NCI-H1930 (cell line): ENCODE measurements around the gene PRSS27.

Experiments used
- DNase-seq, 2 experiments: peaks; one replicate each; lab custom pipeline; 2025; lab: John Stamatoyannopoulos, UW

Gene PRSS27

DNA sequence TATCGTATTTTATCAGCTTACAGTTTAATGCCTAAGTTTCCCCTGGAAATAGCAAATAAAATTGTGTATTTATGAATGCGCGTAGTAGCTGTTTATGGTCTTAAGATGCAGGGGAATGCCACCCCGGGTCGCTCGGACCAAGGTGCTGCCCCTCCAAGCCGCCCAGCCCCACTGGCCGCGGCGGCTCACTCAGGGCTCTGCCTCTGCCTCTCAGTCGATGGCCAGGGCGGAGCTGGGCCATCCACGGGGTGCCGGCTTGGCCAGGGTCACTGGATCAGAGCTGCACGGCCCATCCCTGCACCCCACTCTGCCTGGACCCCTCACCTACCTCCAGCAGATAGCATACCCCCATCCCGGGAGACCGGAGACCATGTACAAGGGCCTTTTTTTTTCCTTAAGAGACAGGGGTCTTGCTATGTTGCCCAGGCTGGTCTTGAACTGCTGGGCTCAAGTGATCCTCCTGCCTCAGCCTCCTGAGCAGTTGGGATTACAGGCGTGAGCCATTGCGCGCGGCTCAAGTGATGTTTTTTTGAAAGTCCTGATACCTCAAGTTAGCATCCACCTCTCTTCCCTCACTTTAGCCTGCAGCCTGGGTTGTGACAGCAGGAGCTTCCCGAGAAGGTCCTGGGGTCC is 11.0 kb downstream of the PRSS27 start:
- no peak for DNase-seq

DNA sequence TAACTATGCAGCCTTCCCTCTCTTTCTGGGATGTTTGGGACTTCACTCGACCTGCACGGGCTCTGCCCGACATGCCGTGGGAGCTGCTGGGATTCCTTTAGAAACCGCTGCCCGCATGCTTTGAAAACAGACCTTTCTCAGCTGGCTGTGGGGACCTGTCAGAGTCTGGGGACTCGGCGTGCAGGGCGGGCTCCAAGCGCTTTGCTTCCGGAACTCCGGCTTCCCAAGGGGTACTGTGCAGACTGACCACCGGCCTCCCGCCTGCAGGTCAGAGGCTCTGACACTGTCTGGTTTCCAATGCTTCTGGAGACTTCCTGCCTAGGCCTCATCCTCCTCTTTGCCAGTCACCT is 11.8 kb downstream of the PRSS27 start:
- no peak for DNase-seq

DNA sequence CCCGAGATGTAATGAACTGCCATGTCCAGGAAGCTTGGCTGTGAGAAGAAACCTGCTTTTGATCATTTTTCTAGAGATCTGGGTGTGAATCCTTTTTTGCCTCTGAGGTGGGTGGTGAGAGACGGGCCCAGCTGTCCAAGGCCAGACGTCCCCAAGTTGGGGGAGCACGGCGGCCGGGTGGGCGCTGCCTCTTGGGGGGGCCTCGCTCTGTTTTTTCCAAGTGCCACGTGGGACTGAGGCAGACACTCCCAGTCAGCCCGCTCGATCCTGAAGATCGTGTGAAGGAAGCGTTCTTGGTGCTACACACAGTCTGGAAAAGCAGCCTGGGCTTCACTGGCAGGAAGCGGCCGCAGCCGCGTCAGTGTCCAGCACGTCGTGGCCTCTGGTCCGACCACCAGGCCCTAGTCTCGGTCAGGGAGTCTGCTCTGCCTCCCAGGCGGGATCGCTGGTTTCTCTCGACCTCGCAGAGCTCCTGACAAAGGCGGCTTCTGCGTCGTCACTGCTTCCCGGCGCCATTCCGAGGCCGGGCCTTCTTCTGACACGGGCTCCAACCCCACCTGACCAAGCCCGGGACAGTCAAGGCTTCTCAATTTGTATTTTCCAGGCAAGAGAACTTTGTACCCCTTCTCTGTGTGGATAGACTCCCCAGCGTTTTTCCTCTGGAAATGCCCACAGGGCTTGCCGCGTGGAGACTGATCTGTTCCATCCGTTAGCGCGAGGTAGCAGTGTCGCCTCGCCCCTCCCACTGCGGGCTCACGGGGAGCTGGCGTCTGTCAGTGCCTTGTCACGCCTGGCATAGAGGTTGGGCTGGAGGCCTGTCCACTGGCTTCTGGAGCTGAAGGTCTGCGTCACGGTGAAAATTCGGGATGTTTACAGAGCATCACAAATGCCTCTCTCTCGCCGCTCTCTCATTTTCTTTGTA is 12.4 kb downstream of the PRSS27 start:
- no peak for DNase-seq

DNA sequence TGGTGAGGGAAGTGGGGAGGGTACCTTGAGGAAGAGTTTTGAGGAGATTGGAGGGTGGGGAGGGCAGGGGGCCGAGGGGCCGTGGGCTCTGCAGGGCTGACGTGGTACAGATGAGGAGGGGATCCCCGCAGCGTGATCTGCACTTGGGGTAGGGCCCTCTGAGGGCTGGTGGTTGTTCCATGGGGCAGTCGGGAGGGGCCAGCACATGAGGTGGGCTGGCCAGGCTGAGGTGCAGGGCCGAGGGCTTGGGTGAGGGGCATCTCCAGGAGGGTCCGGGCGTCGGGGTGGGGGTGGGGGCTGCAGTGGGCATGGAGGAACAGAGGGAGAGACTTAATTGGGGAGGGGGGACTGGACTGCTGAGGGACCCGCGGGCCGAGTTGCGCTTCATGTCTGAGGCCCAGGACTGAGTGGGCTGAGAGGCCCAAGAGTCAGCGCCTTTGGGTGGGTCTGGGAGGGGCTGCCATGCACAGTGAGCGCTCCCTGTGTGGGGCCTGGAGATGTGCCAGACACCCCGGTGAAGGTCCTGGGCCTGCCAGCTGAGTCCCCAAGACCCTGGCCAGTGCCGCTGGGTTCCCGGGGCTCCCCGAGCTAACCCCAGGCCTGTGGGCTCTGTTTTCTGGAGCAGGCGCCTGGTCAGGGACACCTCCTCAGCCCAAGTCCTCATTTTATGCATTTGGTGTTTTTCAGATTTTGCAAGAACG is 13.3 kb downstream of the PRSS27 start:
- DNase-seq = no peak

DNA sequence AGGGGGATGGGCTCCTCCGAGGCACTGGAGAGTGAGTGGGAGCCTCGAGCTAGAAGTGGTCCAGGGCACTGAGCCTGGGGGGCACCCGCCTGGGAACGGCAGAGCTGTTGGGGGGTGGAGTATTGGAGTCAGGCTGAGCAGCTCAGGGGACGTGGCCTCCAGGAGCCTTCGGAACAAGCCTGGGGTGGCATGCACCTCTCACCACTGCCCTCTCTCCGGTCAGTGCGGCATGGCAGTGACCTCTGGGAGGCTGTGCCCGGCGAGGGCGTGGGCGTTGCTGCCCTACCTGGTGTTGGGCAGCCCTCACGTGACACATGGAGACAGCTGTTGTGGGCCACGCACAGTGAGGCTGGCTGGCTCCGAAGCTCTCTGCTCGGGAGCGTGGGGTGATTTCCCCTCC is 13.9 kb downstream of the PRSS27 start:
- DNase-seq = no peak

DNA sequence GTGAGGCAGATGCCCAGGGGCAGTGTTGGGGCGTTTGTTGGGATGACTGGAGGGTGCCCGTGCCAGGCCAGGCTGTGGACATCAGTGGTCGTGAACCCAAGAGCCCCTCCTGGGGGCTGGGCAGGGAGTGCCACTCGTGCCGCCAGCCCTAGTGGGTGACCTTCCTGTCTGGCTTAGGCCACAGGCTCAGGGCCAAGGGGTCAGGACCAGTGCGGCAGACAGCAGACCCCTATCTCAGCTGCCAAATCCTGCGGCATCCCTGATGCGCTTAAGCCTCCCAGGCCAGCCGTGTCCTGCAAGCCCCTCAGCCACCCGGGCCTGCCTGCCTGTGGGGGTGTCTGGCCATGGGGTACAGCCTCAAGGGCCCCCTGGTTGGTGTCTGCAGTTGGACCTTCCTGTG is 14.7 kb downstream of the PRSS27 start:
- DNase-seq = no peak

DNA sequence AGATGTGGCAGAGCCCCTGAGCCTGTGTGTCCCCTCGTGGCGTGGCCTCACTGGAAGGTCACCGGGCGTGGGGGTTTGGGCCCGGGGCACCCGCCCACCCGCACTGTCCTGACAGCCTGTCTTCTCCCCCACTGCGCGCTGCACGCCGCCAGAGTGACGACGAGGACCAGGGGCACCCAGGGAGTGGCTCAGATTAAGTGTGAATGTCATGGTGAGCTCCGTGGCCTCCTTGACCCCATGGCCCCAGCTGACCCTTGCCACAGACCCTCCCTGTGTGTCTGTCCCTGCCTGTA is 15.1 kb downstream of the PRSS27 start:
- no peak for DNase-seq

DNA sequence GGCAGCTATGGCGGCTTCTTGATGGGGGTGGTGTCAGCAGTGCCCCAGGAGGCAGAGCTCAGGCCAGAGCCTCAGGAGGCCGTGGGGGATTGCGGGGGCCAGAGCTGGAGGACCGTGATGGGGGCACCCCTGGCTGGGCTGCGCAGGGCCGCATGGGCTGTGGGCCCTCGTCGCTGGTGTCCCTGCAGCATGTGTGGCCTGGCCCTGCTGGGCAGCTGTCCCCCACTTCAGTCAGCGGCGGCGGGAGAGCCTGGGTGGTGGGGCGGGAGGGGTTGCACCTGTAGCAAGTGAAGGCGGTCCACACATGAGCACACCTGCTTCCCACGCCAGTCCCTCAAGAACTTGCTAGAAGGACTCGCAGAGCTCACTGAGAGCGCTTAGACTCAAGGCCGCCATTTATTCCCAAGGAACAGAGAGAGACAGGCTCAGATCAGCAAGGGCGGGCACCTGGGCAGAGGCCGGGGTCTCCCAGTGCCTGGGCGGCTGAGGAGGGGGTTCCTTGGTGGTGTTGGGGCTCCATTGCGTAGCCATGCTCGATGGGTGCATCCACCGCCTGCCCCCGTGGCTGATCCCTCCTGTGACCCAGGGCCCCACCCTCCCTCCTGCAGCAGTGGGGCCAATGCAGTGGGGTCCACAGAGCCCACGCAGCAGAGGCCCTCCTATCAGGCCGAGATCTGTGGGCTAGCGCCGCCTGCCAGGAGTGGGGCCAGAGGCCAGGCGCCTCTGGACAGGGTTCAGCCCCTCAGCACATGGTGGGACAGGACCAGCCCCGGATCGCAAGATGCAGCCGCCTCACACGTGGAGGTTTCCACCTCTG is 15.7 kb downstream of the PRSS27 start:
- no peak for DNase-seq

DNA sequence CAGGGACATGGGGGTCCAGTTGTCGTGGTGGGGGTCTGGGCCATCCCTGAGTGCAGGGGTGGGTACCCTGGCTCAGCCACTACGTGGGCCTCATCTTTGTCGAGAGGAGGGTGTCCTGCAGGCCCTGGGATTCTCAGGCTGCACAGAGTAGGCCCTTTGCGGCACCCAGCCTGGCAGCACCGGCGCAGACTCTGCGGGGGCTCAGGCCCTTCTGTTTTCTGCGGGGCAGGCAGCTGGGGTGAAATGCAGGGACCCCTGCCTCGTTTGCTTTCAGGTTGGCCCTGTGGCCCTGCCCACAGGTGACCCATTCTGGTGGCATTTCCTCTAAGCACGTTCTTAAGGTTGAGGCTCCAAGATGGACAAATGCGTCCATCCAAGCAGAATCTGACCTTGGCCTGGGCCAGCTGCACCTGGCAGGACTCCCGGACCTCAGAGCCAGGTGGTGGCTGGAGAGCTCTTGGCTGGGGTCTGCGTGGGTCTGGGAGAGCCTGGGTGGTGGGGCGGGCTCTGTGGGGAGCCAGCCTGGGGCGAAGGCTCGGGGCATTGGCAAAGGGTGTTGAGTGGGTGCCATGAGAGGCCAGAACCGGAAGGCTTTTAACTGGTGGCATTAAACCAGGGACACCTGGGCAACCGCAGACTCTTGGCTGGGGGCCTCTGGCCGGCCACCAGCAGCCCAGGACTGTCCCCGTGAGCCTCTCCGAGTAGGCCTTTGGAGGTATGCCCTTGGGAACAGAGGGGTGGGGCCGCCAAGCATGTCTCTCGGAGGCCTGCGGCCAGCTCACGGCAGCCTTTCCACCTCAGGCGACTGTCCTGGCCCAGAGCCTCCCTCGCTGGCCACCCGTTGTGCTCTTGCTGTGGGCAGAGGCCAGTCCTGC is 16.9 kb downstream of the PRSS27 start:
- no peak for DNase-seq

DNA sequence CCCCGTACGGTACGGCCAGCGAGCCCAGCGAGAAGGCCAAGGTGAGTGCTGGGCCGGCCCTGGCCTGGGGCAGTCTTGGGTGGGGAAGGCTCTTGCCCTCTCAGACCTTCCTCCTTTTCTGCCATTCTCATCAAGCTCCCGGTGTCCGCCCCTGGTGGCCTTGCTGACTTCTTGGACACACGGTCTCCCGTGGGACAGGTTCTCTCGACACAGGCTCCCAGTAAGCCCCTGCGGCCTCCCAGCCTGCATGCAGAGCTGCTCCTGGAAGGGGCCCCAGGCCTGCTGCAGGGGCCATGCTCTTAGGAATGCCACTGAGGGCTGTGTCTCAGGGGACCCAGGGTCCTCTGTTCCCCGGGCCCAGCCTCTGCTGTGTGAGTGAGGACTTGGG is 17.6 kb downstream of the PRSS27 start:
- DNase-seq = no peak

DNA sequence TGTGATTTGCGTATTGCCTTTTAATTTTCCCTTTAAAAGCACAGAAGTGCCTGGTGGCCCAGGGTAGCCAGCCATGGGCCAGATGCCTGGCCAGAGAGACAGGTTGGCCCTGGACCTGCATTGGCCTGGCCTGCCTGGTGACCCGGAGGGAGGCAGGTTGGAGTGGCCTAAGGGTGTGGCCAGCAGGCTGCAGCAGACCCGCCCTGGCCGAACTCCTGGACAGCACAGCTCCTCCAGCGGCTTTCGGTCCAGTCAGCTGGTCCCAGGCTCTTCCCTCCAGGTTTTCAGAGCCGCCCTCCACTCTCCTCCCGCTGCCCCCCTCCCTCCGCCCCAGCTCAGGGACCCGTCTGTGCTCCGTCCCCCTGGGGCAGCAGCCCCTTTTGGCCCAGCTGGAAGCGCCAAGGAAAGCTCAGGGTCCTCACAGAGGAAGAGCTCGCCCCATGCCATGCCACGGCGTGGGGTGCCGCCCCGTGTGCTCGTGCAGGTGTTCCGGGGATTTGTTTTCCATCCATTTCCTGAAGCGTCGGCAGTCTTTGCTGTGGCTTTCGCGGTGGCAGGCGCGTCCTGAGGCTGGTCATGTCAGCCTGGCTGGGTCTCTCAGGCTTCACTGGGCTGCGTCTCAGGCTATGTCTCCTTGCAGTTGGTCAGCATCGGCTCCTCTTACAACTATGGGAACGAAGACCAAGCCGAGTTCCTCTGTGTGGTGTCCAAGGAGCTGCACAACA is 18.1 kb downstream of the PRSS27 start:
- no peak for DNase-seq

DNA sequence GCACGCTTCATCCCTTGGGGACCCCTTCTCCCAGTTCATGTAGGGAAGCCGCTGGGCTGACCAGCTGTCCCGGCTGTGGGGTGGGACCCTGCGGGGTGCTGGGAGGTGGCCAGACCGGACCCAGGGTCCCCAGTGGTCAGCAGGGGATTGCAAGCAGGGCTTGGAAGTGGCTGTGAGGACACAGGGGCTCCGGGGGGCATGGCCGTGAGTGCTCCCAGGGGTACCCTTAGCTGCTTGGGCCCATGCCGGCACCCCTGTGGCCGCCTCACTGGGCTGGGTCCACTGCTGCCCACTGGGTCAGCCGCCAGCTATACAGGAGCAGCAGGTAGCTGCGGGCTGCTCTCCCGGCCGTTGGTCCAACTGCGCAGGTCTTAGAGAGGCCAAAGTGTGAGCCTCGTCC is 18.8 kb downstream of the PRSS27 start:
- DNase-seq = no peak

DNA sequence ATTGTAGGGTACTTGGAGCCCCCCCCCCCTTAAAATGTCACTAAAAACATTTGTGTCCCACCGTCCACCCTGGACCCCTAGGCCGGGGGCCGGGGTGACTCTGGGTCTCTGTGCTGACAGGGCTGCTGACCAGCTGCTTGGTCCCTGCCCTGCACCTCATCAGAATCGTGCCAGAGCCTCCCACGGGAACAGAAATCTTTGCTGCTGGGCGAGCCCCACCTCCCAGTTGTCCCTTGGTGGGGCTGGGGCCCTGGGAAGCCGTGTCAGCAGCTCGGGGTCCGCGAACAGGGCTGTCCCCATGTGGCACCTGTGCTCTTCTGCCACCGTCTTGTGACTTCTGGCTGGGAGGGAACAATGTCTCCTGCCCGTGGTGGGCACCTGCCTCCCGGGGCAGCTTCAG is 19.2 kb downstream of the PRSS27 start:
- no peak for DNase-seq

DNA sequence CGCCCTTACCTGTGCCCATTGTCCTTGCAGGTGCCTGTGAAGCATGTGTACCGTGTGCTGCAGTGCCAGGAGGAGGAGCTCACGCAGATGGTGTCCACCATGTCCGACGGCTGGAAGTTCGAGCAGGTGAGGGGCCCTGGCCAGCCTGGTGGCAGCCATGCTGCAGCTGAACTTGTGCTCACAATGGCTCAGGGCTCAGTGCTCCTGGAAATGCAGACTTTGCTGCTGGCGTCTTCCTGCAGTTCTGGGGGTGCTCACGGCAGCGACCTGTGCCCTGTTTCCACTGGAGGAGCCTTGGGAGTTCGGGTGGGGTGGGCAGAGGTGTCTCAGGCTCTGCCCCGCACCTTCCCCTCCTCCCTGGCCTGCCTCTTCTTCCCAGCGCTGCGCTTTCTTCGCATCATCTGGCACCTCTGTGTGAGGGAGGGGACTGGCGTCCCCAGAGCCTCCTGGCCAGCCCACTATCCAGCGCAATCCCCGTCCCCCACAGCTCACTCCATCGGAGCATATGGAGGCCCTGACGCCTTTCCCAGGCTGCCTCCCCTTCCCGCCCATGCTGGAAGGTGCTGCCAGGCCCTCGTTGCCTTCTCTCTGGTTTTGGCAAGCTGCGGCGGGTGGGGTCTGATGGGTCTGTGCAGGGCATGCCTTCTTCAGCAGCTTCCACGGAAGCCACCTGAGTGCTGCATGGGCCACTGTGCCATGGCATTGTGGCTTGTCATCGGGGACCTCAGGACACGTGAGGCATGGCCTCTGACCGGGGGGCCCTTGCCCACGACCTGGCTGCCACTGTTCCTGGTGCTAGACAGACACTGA is 20.0 kb downstream of the PRSS27 start:
- no peak for DNase-seq

DNA sequence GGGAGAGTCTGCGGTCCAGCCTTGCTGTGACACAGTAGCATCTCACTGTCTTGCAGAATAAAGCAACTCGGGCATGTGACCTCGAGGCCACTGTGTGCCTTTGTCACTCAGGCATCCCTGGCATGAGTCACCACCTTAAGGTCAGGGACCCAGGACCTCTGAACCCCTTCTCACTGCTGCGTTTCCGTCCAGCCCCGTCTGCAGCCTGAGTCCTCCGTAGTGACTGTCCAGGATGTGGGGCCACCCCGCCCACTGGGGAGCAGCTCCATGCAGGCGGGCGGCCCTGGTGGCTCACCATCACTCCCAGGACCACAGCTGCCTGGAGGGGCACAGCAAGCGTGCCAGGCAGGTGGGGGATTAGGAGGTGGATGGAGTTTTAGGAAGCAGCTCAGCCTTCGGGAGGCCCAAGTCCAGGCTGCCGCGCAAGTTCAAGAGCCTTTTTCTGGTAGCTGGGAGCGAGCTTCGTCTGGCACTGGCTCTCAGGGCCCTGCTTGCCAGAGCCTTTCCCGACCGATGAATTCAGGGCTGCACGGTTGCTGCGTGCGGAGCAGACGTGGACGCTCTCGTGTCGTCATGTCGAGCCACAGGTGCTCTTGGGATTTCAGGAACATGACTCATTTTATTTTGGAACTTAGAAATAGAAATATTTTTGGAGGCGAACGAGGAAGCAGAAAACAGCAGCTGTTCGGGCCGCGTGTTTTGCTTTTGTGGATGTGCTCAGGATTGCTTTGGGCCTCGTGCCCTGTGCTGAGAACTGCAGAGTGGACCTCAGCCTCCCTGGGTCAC is 20.9 kb downstream of the PRSS27 start:
- DNase-seq = no peak

DNA sequence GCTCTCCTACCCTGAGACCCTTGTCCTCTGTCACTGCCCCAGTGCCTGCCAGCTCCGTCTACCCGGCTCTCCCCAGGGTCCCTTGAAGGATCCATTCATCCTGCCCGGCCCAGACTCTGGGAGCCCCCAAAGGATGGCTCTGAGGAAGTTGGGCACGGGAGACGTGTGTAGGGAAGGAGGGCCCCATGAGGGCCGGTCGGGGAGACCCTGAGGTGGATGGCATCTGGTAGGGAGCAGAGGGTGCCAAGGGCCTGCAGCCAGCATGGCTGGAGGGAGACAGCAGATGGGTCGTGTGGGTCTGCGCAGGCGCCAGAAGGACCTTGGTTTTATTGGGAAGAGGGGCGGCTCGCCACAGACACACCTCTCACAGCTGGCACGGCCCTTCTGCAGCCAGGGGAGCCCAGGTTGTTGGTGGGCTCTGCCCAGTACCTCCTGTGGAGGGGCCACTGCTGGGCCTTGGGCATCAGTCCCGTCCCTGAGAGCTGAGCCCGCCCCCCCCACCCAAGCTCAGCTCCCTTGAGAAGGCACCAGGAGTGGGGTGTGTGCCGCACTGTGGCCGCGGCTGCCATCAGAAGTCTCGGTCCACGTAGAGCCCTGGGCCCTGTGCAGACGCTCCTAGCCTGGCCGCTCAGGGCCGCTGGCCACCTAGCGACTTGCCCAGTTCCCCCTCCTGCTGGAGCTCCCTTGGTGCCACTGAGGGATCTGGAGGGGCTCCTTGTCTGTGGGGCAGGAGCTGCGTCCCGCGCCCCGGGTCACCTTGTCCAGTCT is 21.7 kb downstream of the PRSS27 start:
- no peak for DNase-seq

DNA sequence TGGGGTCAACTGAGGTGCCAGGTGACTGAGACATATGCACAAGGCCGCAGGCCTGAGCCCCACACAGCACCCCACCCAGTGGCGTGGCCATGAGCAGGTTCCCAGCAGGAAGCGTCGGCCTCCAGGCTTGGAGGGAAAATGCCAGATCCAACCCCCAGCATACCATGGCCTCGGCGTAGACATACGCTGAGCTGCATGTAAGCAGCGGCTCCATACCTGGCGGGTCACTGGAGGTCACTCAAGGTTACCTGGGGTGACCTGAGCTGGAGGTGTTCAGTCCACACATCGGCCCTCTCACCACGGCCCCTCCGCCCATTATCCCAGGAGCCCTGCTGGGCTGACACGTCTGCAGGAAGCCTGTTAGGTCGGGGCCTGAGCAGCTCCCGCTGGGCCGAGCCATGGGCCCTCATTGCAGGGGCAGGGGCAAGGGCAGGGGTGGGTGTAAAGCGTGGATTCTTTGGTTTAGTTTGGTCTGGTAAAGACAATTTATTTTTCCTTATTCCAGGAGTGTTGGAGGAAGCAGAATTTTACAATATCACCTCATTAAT is 22.5 kb downstream of the PRSS27 start:
- DNase-seq = no peak
